Measurements from ENCODE around the gene CDKN1A. TPM values are rescaled to one million over a fixed set of nuclear protein-coding genes. Genes with fewer than 3 reads are reported as not detected.

The CDKN1A gene
- total and polyA plus RNA-seq, 9 of the 15 experiments (the other 6 are each of a cell fraction or from before 2014, with no cell fraction given), result 0.25 to 8.1 (median 5.1) TPM

GRCh38 chr6:36713846-36714245 lies 35.3 kb downstream of the CDKN1A start:
- H3K4me2 ChIP-seq (ENCODE audit: insufficient read depth, low read length), result no peak overlapping the region
- no peaks in the 10 kb centered on the region for H3K79me2 ChIP-seq (ENCODE audit: control insufficient read depth, insufficient read depth, low read length)
- H3K4me1 ChIP-seq (replicated peaks in 1 of 2; ENCODE audit: control insufficient read depth in 2 of 2, insufficient read depth in 2 of 2, low read length in 2 of 2), result peaks cover 0 to 6% of the 10 kb centered on the region in 2 experiments; a peak in 1 of 5 replicates
- H4K20me1 ChIP-seq (replicated peaks; ENCODE audit: control insufficient read depth, insufficient read depth, low read length), result peaks cover 10% of the 10 kb centered on the region; the same call in 1 of the 2 replicates
- no peak overlapping the region for H3K4me3 ChIP-seq
- no peak for DNase-seq (ENCODE audit: extremely low read depth in 1 of 4, low spot score in 3 of 4)
- no peak overlapping the region; a peak in 1 of 4 replicates for H3K9ac ChIP-seq (ENCODE audit: insufficient read depth in 1 of 2, low read depth in 2 of 2, low read length in 2 of 2)
- BruUV-seq (replicated peaks), result no TSS peak
- H3K27ac ChIP-seq (ENCODE audit: extremely low read depth, low read depth, low read length), result no peak overlapping the region
- H2AFZ ChIP-seq (ENCODE audit: low read depth, low read length), result no peak overlapping the region
- H3K9me1 ChIP-seq (ENCODE audit: control insufficient read depth, insufficient read depth, low read length), result no peaks in the 10 kb centered on the region
- H3K27me3 ChIP-seq (ENCODE audit: control insufficient read depth in 2 of 2, insufficient read depth in 2 of 2, low read length in 2 of 2), result peaks cover 31 to 73% of the 10 kb centered on the region in 2 experiments
- no peak for FAIRE-seq
- intact Hi-C loops (cut with micrococcal nuclease) (no loop called here), in situ Hi-C loops (cut with MboI) (no loop called here)
- H3K9me3 ChIP-seq (replicated peaks; ENCODE audit: control insufficient read depth, insufficient read depth, low read depth, low read length), result no peaks in the 10 kb centered on the region
- no peaks in the 10 kb centered on the region for H3K36me3 ChIP-seq (ENCODE audit: control insufficient read depth, insufficient read depth, low read length)
- ChIA-PET CTCF (ENCODE audit: low intra/inter-chr PET ratio) (no interaction called here), POLR2A (interaction anchor here (0.6 kb wide), 1 partner anchor 83 kb away, joined by 3 read pairs; no protein-coding TSS in a partner anchor)
- TF ChIP-seq, protein P1, sequence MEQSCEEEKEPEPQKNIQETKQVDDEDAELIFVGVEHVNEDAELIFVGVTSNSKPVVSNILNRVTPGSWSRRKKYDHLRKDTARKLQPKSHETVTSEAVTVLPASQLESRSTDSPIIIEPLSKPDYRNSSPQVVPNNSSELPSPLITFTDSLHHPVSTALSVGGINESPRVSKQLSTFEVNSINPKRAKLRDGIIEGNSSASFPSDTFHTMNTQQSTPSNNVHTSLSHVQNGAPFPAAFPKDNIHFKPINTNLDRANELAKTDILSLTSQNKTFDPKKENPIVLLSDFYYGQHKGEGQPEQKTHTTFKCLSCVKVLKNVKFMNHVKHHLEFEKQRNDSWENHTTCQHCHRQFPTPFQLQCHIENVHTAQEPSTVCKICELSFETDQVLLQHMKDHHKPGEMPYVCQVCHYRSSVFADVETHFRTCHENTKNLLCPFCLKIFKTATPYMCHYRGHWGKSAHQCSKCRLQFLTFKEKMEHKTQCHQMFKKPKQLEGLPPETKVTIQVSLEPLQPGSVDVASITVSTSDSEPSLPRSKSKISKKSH (CRISPR knock-in tag; IDR thresholded peaks at IDR 0.05), result no peak
- peak; percentile 27 for TF ChIP-seq ZFP36 (IDR thresholded peaks at IDR 0.05; ENCODE audit: low read depth, low read length, partially characterized antibody)
- ATAC-seq, result no peak
- 2% methylated on average over 8 of the region's 8 CpGs for WGBS (ENCODE audit: insufficient coverage, low coverage, missing lambda C conversion rate)

DNA sequence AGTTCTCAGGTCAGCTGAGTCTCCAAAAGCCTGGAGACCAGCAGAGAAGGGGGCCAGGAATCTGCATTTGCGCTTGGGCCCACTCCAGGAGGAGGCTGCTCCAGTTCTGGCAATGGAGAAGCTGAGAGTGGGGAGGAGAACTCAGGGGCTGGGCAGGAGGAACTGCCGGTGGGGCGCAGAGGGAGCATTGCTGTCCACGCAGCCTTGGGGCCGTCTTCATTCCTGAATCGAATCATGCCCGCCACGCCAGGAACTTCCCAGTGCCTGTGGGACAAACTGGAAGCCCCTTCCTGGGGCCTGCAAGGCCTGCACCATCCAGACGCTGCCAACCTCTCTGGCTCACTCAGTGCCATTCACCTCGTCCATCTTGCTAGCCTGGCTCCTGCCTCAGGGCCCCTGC lies 36.0 kb downstream of the CDKN1A start:
- in situ Hi-C loops (cut with MboI), result no loop called here
- no peaks in the 10 kb centered on the region for H3K9me3 ChIP-seq (replicated peaks; ENCODE audit: control insufficient read depth, insufficient read depth, low read depth, low read length)
- no peaks in the 10 kb centered on the region for H3K9me1 ChIP-seq (ENCODE audit: control insufficient read depth, insufficient read depth, low read length)
- ChIA-PET CTCF (ENCODE audit: low intra/inter-chr PET ratio) (no interaction called here), POLR2A (no interaction called here)
- ATAC-seq (no peak), FAIRE-seq (no peak), DNase-seq (ENCODE audit: extremely low read depth in 1 of 4, low spot score in 3 of 4) (no peak)
- H3K4me2 ChIP-seq (ENCODE audit: insufficient read depth, low read length), result no peak overlapping the region
- no peak overlapping the region for H3K27ac ChIP-seq (ENCODE audit: extremely low read depth, low read depth, low read length)
- intact Hi-C loops (cut with micrococcal nuclease), result no loop called here
- H4K20me1 ChIP-seq (replicated peaks; ENCODE audit: control insufficient read depth, insufficient read depth, low read length), result peaks cover 15% of the 10 kb centered on the region; the same call in 1 of the 2 replicates
- WGBS (ENCODE audit: insufficient coverage, low coverage, missing lambda C conversion rate), result 2% methylated on average over 10 of the region's 10 CpGs
- BruUV-seq (replicated peaks), result no TSS peak
- peaks cover 0 to 6% of the 10 kb centered on the region in 2 experiments; a peak in 1 of 5 replicates for H3K4me1 ChIP-seq (replicated peaks in 1 of 2; ENCODE audit: control insufficient read depth in 2 of 2, insufficient read depth in 2 of 2, low read length in 2 of 2)
- H2AFZ ChIP-seq (ENCODE audit: low read depth, low read length), result no peak overlapping the region
- H3K27me3 ChIP-seq (ENCODE audit: control insufficient read depth in 2 of 2, insufficient read depth in 2 of 2, low read length in 2 of 2), result peaks cover 31 to 77% of the 10 kb centered on the region in 2 experiments
- H3K79me2 ChIP-seq (ENCODE audit: control insufficient read depth, insufficient read depth, low read length), result no peaks in the 10 kb centered on the region
- H3K36me3 ChIP-seq (ENCODE audit: control insufficient read depth, insufficient read depth, low read length), result no peaks in the 10 kb centered on the region
- no peak overlapping the region for H3K4me3 ChIP-seq
- H3K9ac ChIP-seq (ENCODE audit: insufficient read depth in 1 of 2, low read depth in 2 of 2, low read length in 2 of 2), result peak overlapping the region in 1 of 2 experiments; percentile 40; a peak in 1 of 4 replicates
- TF ChIP-seq CAMTA2 (CRISPR knock-in tag; conservative IDR thresholded peaks at IDR 0.05), result no peak
- TF ChIP-seq, protein P2, sequence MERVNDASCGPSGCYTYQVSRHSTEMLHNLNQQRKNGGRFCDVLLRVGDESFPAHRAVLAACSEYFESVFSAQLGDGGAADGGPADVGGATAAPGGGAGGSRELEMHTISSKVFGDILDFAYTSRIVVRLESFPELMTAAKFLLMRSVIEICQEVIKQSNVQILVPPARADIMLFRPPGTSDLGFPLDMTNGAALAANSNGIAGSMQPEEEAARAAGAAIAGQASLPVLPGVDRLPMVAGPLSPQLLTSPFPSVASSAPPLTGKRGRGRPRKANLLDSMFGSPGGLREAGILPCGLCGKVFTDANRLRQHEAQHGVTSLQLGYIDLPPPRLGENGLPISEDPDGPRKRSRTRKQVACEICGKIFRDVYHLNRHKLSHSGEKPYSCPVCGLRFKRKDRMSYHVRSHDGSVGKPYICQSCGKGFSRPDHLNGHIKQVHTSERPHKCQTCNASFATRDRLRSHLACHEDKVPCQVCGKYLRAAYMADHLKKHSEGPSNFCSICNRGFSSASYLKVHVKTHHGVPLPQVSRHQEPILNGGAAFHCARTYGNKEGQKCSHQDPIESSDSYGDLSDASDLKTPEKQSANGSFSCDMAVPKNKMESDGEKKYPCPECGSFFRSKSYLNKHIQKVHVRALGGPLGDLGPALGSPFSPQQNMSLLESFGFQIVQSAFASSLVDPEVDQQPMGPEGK (CRISPR knock-in tag; IDR thresholded peaks at IDR 0.05; ENCODE audit: borderline replicate concordance), result no peak
- TF ChIP-seq DIDO1 (tag; IDR thresholded peaks at IDR 0.05; ENCODE audit: low read depth), result no peak
- TF ChIP-seq MTA3 (IDR thresholded peaks at IDR 0.05; ENCODE audit: borderline replicate concordance), result no peak
- TF ChIP-seq, protein P3, sequence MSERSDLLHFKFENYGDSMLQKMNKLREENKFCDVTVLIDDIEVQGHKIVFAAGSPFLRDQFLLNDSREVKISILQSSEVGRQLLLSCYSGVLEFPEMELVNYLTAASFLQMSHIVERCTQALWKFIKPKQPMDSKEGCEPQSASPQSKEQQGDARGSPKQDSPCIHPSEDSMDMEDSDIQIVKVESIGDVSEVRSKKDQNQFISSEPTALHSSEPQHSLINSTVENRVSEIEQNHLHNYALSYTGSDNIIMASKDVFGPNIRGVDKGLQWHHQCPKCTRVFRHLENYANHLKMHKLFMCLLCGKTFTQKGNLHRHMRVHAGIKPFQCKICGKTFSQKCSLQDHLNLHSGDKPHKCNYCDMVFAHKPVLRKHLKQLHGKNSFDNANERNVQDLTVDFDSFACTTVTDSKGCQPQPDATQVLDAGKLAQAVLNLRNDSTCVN (CRISPR knock-in tag; IDR thresholded peaks at IDR 0.05), result no peak
- TF ChIP-seq TBP (optimal IDR thresholded peaks at IDR 0.05; ENCODE audit: low read depth, low read length), result no peak
- no peak for TF ChIP-seq HDAC3 (IDR thresholded peaks at IDR 0.05; ENCODE audit: borderline replicate concordance, partially characterized antibody)
- no peak for TF ChIP-seq MCM3 (IDR thresholded peaks at IDR 0.05)
- no peak for TF ChIP-seq MED1 (CRISPR knock-in tag; IDR thresholded peaks at IDR 0.05; ENCODE audit: borderline replicate concordance)
- TF ChIP-seq MYNN (IDR thresholded peaks at IDR 0.05), result no peak
- TF ChIP-seq MYNN (CRISPR knock-in tag; IDR thresholded peaks at IDR 0.05), result no peak

Measured in K562 (cell line).